Iris pigment epithelial cell (primary cell): ENCODE data around the gene SULT4A1.
"Not testable (repeated sequence)": the region's sequence is repeated elsewhere in the genome, so short reads cannot be mapped to it uniquely, and the experiment has no call there.

Experiments used
- DNase-seq: peaks from one replicate; pipeline ENCODE4 v3.0.0-alpha.2; 2011; ENCODE audit warnings: low read depth

The SULT4A1 gene, protein sequence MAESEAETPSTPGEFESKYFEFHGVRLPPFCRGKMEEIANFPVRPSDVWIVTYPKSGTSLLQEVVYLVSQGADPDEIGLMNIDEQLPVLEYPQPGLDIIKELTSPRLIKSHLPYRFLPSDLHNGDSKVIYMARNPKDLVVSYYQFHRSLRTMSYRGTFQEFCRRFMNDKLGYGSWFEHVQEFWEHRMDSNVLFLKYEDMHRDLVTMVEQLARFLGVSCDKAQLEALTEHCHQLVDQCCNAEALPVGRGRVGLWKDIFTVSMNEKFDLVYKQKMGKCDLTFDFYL

DNA sequence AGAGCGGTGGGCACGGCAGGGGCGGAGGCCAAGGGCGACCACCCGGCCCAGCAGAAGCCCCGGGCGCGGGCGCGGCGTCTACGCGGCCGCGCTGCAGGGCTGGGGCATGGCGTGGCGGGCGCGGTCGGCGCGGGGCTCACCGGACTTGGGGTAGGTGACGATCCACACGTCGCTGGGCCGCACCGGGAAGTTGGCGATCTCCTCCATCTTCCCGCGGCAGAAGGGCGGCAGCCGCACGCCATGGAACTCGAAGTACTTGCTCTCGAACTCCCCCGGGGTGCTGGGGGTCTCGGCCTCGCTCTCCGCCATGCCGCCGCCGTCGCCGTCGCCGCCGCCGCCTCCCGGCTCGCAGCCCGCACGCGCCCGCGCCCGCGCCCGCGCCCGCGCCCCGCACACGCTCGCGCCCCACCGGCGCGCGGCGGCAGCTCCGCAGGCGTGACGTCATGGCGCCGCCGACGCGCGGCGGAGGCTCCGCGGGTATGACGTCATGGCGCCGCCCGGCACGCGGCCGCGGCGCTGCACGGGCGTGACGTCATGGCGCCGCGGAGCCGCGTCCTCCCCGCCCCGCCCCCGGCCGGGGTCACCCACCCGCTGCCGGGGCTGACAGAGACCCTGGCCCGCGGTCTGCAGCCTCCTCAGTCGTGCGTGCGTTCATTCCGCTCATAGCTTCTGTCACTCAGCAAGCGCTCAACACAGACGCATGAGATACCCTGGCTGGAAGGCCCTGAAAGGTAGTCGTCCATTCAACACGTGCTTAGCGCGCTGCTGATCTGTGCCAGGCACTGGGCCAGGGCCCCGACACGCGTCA lies at the start of gene SULT4A1:
Gene SULT4A1, minus strand, starts transcription at position 440 of the 808 bp plus-strand sequence. Its CDS starts 131 bp downstream, at position 309.
- DNase-seq: peak; percentile 26

DNA sequence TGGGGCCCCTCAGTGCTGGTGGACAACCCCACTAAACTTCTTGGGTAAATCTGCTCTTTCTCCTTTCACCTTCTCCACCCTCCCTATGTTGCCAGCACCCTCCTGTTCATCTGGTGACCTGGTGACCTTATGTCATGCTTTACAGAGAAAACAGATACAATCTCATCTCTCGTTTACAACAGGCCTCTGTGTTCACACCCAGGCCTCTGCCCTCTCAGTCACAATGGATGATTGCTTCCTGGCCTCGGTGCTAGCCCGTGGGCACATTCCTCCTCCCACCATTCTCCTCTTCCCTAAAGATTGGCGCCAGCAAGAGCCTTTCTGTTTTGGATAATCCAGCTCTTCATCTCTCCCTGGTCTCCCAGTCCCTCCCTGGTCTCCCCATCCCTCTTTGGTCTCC lies 49.0 kb upstream of the SULT4A1 start:
- no peak for DNase-seq

DNA sequence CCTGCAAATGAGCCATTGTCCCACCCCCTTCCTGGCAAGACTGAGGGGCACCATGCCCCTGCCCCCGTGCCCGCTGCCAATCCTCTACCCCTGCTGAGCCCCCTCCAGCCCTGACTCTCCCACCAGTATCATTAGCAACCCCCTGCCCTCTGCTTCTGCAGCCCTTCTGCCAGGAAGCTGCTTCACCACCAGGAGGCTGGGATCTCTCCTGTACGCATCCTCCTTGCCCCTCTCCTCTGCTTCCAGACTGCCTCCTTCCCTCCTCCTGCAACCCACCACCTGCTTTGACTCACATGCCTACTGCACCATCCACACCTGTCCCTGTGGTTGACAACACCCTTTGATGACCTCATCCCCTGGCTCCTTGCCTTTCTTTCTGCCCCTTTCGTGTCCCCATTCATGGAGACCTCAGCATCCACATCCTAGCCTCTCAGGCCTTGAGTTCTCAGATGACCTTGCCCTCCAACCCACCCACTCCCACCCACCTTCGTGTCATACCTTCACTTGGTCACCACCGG lies 47.9 kb upstream of the SULT4A1 start:
- DNase-seq: no peak

DNA sequence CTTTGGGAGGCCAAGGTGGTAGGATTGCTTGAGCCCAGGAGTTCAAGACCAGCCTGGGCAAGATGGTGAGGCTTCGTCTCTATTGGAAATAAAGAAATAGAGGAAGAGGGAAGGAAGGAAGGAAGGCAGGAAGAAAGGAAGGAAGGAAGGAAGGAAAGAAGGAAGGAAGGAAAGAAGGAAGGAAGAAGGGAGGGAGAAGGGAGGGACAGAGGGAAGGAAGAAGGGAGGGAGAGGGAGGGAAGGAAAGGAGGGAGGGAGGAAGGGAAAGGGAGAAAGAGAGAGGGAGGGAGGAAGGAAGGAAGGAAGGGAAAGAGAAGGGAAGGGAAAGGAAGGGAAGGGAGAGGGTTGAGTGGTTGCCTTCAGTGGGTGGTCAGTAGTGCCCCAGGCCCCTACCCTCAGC lies 47.4 kb upstream of the SULT4A1 start:
- no peak for DNase-seq

DNA sequence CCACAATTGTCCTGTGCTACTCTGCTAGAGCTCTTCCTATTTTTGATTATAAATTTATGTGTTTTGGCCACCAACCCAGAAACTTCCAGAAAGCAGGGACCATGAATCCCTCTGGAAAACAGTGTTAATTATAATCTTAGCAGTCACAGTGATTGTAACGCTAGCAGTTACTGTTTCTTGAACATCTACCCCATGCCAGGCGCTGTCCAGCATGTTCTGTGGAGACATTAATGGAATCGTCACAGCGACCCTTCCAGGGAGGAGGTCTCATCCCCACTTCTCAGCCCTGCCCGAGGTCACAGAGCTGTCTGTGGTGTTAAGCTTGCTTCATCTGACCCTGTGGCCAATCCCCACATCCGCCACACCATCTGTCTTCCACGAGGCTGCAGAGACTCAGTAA lies 43.4 kb upstream of the SULT4A1 start:
- DNase-seq: no peak

DNA sequence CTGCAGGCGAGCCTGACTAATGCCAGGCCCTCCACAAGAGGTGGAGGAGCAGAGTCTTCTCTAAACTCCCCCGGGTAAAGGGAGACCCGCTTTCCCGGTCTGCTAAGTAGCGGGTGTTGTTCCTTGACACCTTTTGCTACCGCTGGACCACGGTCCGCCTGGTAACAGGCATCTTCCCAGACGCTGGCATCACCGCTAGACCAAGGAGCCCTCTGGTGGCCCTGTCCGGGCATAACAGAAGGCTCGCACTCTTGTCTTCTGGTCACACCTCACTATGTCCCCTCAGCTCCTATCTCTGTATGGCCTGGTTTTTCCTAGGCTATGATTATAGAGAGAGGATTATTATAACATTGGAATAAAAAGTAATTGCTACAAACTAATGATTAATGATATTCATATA lies 42.1 kb upstream of the SULT4A1 start:
- not testable (repeated sequence) for DNase-seq

DNA sequence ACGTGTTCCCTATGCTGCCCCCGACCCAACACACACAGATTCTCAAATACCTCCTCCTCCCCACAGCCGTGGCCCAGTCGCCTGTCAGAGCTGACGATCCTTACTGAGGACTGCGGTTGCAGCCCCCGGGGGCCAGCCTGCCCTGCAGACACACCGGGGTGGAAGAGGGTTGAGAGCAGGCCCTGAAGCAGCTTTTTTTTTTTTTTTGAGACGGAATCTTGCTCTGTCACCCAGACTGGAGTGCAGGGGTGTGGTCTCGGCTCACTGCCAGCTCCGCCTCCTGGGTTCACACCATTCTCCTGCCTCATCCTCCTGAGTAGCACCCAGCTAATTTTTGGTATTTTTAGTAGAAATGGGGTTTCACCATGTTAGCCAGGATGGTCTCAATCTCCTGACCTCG lies 40.7 kb upstream of the SULT4A1 start:
- not testable (repeated sequence) for DNase-seq

DNA sequence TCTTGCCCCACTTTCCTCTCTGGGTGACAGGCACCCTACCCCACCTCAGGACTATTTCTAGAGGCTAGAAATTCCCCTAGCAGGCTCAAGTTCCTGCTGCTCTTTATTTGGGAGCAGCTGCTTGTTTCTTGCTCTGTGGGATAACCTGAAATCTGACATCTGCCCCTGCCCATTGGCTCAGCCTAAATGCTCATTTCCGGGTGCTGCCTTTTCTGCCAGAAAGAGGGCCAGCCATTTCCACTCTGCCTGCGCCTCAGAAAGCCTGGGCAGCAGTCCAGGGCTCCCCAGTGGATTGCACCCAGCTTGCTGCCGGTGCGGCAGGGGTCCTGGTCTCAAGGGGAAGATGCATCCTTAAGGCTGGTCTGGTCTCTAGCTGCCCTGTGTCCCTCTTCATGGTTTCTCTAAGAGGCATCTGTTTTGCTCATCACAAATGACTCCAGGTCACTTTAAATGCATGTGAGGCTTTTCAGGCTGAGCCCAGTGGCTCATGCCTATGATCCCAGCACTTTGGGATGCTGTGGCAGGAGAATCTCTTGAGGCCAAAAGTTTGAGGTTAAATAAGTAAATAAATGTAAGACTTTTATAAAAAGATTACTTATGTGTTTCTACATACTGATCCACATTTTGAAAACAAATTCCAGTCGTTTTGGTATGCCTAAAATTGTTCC lies 39.8 kb upstream of the SULT4A1 start:
- DNase-seq: peak; percentile 93

DNA sequence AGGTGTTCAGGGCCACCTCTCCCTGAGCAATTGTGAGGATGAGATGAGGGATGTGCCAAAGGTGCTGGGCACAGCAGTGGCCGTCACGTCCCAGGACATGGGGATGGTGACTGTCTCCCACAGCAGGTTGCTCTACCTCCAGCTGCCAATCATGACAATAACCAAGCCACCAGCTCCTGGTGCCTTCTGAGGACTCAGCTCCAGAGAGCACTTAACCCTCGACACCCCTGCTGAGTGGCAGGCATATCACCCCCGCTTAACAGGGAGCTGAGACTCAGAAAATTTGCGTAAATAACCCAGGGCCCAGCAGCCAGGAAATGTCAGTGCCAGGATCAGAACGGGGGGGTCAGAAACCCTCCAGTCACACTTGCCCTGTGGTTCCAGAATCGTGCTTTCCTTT lies 37.9 kb upstream of the SULT4A1 start:
- DNase-seq: no peak

DNA sequence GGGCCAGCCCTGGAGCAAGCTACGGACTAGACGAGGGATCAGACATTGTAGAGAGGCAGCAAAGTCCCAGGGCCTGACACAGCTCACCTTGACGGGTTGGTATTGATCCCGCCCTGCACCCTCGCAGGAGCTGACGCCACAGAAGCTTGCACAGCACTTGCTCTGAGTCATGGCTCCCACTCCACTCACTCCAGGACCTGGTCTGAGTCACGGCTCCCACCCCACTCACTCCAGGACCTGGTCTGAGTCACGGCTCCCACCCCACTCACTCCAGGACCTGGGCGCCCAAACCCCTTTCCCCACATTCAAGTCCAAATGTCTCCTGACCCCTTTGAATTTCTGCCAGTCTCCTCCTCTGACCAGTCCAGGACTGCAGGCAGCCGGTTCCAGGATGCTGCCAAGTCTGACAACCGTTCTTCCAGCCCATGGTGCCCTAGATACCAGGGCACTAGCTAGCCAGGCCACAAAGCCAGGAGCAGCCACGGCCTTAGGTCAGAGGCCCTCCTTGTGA lies 35.5 kb upstream of the SULT4A1 start:
- DNase-seq: peak; percentile 78

DNA sequence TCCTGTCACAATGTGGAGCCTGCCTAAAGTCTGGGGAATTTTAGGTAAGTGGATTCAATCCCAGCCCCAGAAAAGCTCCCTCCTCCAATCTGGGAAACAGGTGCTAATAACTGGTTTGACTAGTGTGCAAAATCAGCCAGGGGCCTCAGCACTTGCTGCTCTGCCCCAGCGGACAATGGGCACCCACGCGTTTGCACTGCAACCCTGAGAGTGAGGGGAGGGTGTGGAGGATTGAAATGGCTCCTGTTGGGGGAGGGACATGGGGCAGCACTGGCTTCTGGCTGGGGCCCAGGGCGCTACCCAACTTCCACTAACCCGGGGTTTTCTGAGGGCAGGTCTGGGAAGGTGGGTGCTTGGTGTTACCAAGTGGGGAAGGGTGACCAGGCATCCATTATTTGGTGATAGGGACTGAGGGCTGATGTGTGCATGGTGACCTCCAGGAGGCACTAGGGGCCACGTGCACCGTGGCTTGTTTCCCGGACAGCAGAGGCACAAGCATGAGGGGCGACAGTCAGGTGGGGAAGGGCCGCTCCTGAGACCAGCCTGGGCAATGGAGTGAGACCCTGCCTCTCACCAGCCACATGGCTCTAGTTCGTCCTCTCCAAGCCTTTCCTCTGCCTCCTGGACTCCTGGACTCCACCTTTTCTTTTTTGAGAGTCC lies 33.8 kb upstream of the SULT4A1 start:
- DNase-seq: no peak

DNA sequence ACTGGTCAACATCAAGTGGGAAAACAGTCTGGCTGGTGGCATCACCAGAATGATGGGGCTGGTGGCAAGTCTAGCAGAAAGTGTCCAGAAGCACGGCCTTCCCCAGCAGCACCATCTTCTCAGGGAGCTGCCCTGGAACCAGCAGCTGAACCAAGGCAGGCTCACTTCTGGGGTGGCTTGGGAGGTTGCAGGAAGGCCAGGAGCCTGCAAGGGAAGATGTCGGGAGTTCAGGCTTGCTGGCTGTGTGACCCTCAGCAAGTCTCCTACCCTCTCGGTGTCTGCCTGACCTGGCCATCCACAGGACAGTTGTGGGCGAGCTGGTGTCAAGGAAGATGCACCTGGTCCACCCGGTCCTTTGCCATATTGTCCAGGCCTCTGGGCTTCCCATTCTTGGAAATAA lies 31.8 kb upstream of the SULT4A1 start:
- no peak for DNase-seq

DNA sequence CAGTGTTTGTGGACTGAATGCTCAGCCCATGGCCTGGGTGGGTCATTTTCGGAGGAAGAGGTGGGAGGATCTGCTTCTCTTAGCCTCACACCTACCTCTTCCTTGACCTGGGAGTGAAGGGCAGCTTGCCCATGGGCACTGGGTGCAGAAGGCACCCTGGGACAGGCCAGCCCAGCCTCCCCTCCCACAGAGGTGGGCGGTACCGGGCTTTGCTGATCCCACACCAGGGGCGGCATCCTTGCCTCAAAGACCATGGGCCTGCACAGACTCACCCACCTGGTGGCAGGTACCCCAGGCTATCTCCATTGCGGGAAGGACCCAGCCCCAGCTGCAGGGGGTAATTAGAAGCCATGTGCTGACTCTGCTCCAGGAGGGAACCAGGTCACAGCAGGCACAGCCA lies 31.0 kb upstream of the SULT4A1 start:
- no peak for DNase-seq

DNA sequence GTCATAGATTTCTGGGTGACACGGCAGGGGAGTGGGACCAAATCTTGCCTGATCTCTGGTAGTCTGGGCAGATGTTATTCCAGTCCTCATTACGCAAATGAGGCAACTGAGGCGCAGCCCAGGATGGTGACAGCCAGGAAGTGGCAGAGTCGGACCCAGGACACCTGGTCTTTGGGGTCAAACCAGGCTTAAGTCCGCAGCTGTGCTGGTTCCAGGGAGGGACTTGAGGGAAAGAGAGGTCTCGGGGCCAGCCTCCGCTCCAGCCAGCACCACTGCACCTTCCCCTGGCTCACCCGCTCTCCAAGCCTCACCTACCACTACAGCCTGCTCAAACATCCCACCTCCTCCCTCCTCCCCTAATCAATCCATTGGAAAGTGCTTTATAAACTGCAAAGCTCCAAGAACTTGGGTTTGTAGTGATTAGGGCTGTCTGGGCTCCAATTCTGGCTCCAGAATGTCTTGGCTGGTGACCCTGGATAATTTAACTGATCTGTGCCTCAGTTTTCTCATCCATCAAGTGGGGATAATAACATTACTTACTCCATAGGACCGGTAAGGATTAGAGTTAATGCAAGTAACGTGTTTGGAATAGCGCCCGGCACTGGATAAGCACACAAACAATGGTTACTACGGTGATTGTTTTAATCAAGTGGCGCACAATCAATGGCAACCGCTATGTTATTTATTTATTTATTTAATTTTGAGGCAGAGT lies 30.0 kb upstream of the SULT4A1 start:
- no peak for DNase-seq

DNA sequence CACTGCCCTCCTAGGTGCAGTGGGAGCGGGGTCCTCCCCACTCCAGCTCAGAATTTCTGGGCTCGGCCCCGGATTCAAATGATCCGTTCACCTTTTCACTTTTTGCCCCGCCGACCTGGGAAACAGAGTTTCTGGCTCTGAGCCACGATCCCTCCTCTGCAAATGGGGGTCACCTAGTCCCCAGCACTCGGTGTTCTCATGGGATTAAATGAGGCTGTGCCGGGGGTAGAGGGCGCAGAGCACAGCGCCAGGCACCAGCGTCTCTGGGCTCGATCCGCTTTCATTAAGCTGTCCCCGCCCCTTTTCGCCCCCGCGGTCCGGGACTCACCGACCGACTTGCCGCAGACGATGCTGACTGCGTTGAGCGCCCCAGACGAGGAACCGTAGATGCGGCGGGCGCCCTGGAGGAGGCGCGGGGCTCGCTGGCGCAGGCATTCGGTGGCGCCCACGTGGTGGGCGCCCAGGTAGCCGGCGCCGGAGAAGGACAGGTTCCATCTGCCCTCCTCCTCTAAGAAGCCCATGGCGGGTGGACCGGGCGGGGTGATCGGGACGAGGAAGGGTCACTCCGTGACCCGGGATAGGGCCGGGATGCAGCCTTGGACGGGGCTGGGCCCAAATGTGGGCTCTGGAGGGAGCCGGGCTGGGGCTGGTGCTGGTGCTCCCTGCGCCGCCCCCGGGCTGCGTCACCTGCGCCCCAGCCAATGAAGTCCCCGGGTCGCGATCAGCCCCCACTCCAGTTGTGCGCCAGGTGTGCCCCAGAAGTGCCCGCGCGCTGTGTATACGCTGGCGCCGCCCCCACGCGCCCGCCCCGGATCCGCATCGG lies 29.3 kb upstream of the SULT4A1 start, which contains the start of gene PNPLA5:
Gene PNPLA5, minus strand, starts transcription at position 654 of the 823 bp plus-strand sequence. Its CDS starts 133 bp downstream, at position 521.
- peak; percentile 26 for DNase-seq

DNA sequence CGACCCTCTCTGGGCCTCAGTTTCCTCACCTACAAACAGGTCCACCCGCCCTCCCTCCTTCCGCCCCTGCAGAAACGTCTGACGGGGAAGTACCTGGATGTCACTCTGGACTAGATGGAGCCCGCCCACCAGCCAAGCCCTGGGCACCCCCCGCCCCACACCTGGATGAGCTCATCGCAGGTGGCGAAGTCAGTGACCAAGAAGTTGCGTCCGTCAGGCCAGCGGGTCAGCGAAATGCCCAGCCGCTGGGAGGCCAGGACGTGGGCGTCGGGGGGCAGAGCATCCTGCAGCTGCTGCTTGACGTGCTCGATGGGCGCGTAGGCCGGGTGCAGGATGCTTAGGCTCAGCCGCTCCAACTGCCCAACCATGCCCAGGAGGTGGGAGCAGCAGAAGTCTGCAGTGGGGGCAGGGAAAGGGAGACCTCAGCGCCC lies 28.6 kb upstream of the SULT4A1 start:
- DNase-seq: no peak

DNA sequence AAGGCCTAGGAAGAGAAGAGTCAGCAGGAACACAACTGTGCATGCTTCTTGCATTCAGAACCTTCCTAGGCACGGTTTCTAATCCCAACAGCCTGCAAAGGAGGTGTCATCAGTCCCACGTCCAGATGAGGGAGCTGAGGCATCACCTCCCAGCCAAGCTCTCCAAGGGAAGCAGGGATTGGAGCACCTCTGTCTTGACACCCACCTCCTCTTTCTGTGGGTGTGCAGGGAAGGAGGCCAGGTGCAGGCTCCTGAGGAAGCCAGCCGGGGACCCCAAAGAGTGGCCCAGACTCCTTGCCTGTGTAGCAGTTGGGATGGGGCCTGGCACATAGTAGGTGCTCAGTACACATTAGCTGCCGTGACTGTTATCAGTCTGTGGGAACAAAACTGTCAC lies 27.5 kb upstream of the SULT4A1 start:
- DNase-seq: peak; percentile 39

DNA sequence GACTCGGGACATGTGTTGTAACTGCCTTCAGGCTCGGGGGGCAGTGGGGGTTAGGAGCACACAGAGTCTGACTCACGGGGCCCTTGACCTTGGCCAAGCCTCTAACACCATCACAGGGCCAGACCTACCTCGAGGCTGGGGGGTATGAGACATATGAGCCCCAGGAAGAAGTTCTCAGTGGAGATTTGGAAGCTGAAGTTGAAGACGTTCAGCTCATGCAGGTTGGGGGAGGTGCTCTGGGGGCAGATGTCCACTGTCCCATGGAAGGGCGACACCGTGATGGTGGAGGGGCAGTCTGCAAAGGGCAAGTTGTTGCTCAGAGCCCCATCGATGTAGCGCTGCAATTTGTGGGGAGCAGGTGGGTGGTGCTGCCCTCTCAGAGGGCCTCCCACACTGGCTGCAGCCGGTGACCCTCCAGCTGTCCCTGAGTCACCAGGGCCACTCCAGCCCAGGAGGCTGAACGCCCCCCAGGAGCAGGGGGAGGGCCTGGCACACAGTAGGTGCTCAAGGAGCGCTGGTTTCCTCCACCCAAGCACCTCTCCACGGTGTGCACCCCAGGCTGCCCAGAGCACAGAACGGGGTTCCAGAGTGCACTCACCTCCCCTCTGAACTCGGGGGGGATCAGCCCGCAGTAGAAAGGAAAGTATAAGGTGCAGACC lies 27.0 kb upstream of the SULT4A1 start:
- no peak for DNase-seq

DNA sequence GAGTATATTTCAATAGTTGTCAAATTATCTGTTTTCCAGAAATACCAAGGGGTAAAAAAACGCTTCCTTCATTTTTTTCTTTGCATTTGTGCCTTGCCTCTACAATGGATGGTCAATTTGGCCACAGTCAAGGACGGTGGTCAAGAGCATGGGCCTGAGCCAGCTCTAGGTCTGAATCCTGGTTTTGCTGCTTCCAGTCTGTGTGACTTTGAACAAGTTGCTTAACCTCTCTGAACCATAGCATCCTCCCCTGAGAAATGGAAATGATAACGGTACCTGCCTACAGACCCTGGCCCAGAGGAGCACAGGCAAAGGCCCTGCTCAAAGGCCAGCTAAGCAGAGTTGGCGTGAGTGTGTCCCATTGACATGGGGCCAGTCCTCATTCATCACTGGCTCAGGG lies 26.4 kb upstream of the SULT4A1 start:
- DNase-seq: no peak

DNA sequence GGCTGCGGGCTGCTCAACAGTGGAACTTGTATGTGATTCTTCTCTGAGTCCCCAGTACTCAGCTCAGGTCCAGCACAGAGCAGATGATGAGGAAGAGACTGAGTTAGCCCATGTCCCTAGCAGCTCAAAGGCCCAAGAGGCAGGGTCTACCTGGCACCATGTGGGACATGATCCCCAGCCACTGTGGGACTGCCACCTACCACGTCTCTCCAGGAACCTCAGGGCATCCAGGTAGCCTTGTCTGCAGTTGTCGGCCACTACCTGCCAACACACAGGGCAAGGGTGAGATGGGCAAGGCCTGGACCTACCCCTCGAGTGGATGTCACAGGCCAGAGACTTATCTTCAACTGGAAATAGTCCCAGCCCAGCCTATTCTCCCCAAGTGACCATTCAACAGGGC lies 25.1 kb upstream of the SULT4A1 start:
- no peak for DNase-seq
